H1 (cell line): Measurements from ENCODE around the gene STXBP6. TPM values are rescaled to one million over a fixed set of nuclear protein-coding genes. Genes with fewer than 3 reads are reported as not detected.

Experiments
- CHD2 ChIP-seq: IDR thresholded peaks from 2 replicates; pipeline ENCODE4 v1.6.1; 2012; ENCODE audit warnings: low read length, improper control_type of control experiment
- JUN ChIP-seq: IDR thresholded peaks from 2 replicates; pipeline ENCODE4 v1.6.1; 2011; ENCODE audit warnings: low read depth, mild to moderate bottlenecking, improper control_type of control experiment, low read length
- POLR2A ChIP-seq, 2 experiments: IDR thresholded peaks; 1 replicate in 1 of 2; 2 replicates in 1 of 2; pipeline ENCODE4 v1.6.1; 2011; ENCODE audit warnings: low read depth in 2 of 2, low read length in 2 of 2, mild to moderate bottlenecking in 2 of 2; ENCODE audit errors: control extremely low read depth in 1 of 2
- POLR2AphosphoS5 ChIP-seq: IDR thresholded peaks from 2 replicates; pipeline ENCODE4 v1.6.1; 2011; ENCODE audit warnings: low read depth, low read length
- polyA plus RNA-seq, 7 experiments: library from polyadenylated mRNA; depleted of rRNA in 3 of 7; stranded (reverse) in 5 of 7; unstranded in 2 of 7; fragments of >200 nt in 5 of 7; fragments of 200-250 nt in 2 of 7; gene quantifications; 1 replicate in 5 of 7; 2 replicates in 1 of 7; 4 replicates in 1 of 7; pipeline versions ENCODE4 v1.2.1 to v1.2.3, GENCODE V29; 2011 to 2013; ENCODE audit warnings: missing spikeins in 2 of 7, mixed read lengths in 2 of 7
- total RNA-seq: library from RNA; stranded (reverse); fragmentation: NEBNext Ultra II Directional; extraction: Animal tissue kit (Norgen Biotek cat#: 25700); gene quantifications from 2 replicates; pipeline ENCODE4 v1.2.1, GENCODE V29; 2021
- TF ChIP-seq, protein P1 (sequence below): IDR thresholded peaks from 2 replicates; pipeline ENCODE4 v1.6.1; 2011; ENCODE audit warnings: low read length, improper control_type of control experiment

Gene STXBP6
- total and polyA plus RNA-seq, 2 of the 8 experiments (the other 6 are each of a cell fraction or from before 2014, with no cell fraction given), result 9.4 to 18.1 TPM

DNA sequence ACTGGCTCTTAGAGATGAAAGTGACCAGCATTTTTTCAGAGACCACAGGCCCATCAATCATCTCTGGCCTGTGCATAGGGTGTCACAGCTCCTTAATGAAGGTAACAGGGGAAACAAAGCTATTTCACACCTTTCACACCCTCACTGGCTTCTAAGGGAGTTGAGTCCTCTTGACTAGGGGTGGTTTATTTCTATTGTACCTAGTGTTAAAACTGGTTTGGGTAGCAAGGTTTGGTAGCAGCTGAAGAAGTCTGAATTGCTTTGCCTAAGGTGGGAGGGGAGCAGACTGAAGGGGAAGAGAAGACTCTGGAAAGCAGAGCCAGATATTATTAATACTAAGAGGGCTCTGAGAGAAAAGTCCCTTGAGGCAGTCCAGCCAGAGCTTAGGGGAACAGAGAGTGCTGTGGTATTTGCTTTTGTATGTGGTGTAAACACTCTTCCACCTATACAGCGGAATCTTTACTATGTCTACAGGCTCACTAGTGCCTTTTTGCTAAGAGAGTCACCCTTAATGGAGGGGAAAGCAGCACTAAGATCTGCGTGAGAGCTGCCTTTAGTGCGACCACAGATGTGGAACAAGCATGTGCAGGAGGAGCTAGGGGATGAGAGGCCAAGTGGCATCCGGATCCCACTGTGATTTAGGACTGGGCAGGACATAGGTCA lies 95.8 kb downstream of the STXBP6 start (continued):
- TF ChIP-seq CHD2, result no peak
- no peak for TF ChIP-seq POLR2AphosphoS5
- no peak for TF ChIP-seq POLR2A (IDR thresholded peaks at IDR 0.05; ENCODE audit: control extremely low read depth in 1 of 2, low read depth in 2 of 2, low read length in 2 of 2)
- TF ChIP-seq, protein P1, sequence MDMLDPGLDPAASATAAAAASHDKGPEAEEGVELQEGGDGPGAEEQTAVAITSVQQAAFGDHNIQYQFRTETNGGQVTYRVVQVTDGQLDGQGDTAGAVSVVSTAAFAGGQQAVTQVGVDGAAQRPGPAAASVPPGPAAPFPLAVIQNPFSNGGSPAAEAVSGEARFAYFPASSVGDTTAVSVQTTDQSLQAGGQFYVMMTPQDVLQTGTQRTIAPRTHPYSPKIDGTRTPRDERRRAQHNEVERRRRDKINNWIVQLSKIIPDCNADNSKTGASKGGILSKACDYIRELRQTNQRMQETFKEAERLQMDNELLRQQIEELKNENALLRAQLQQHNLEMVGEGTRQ, result no peak
- no peak for TF ChIP-seq JUN
